ENCODE measurements around the gene APP.

APP gene

GRCh38 chr21:26067836-26068594 lies 102.6 kb downstream of the APP start:
- no peak for DNase-seq (ENCODE audit: low spot score)
- TF ChIP-seq CTCF (IDR thresholded peaks at IDR 0.05; ENCODE audit: extremely low read depth, missing control alignments), result no peak

GRCh38 chr21:26064506-26064905 lies 106.1 kb downstream of the APP start:
- no peak for DNase-seq (ENCODE audit: low spot score)
- TF ChIP-seq CTCF (IDR thresholded peaks at IDR 0.05; ENCODE audit: extremely low read depth, missing control alignments), result no peak

GRCh38 chr21:26061437-26061836 lies 109.1 kb downstream of the APP start:
- no peak for TF ChIP-seq CTCF (IDR thresholded peaks at IDR 0.05; ENCODE audit: extremely low read depth, missing control alignments)
- DNase-seq (ENCODE audit: low spot score), result no peak

GRCh38 chr21:26060335-26061115 lies 110.0 kb downstream of the APP start:
- no peak for TF ChIP-seq CTCF (IDR thresholded peaks at IDR 0.05; ENCODE audit: extremely low read depth, missing control alignments)
- DNase-seq (ENCODE audit: low spot score), result no peak

GRCh38 chr21:26057477-26058170 lies 112.9 kb downstream of the APP start:
- no peak for TF ChIP-seq CTCF (IDR thresholded peaks at IDR 0.05; ENCODE audit: extremely low read depth, missing control alignments)

GRCh38 chr21:26055841-26056264 lies 114.7 kb downstream of the APP start:
- no peak for DNase-seq (ENCODE audit: low spot score)
- no peak for TF ChIP-seq CTCF (IDR thresholded peaks at IDR 0.05; ENCODE audit: extremely low read depth, missing control alignments)

More at GRCh38 chr21:26057477-26058170, 112.9 kb downstream of the APP start:
- DNase-seq (ENCODE audit: low spot score), result no peak

- DNase-seq (ENCODE audit: low spot score), result no peak
- TF ChIP-seq CTCF (IDR thresholded peaks at IDR 0.05; ENCODE audit: extremely low read depth, missing control alignments), result no peak
Observed at GRCh38 chr21:26055010-26055409, 115.6 kb downstream of the APP start.
